Activated CD4-positive, alpha-beta T cell treated with anti-CD3 and anti-CD28 coated beads, Interleukin-2, amount 50 U/mL, for 24 hours (primary cell): ENCODE measurements around the gene UFD1.

Source experiments
- DNase-seq, 2 donors: peaks; one replicate each; pipeline ENCODE4 v3.0.0-alpha.2; 2020; ENCODE audit warnings: low read depth in 1 of 2, low spot score in 1 of 2

Gene UFD1, protein sequence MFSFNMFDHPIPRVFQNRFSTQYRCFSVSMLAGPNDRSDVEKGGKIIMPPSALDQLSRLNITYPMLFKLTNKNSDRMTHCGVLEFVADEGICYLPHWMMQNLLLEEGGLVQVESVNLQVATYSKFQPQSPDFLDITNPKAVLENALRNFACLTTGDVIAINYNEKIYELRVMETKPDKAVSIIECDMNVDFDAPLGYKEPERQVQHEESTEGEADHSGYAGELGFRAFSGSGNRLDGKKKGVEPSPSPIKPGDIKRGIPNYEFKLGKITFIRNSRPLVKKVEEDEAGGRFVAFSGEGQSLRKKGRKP

DNA sequence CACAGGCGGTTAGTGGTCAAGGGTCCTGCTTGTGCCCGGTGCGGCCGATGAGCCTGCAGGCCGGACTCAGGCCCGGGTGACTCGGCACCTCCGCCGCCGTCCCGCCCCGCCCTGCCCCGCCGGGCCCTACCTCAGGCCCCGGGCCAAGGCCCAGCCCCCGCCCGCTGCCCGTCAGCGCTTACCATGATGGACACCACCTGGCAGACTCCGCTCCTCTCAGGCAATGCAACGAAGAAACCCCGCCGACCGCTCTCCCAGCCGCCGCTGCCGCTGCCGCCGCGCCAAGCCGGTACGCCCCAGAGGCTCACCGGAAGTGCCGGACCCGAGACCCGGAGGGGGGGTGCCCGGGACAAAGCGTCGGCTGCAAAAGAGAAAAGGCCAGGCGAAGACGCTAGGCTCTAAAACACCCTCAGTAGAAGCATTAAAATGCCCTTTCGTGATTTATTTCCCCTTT is at the start of gene UFD1:
UFD1 (minus strand) TSS at position 293 of the 454 bp plus-strand sequence; CDS start at position 185, 108 bp downstream.
- DNase-seq: peak; percentile 63 to 67

DNA sequence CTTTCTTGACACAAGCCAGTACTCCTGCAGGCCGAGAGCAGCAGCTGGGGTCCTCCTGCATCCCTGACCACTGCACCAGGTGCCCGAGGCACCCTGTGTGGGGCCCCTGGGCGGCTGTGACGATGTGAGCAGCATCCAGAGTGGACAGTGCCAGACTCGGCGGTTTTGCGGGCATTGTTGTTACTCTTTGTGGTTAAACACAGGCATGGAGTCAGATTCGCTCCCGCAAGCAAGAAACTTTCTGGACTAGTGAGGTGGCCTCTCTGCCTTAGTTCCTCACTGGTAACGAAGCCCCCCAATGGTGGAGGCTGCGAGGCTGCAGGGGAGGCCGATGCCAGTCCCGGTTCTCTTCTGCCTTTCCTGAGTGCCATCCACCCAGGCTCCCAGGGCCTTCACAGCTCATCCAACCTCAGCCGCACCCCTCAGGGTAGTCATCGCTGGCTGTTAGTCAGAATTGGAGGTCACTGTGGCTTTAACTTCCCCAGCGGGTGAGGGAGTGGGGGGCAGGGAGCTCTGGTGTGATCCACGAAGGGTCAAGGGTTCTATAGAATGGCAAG is 48.9 kb upstream of the UFD1 start:
- DNase-seq: no peak

DNA sequence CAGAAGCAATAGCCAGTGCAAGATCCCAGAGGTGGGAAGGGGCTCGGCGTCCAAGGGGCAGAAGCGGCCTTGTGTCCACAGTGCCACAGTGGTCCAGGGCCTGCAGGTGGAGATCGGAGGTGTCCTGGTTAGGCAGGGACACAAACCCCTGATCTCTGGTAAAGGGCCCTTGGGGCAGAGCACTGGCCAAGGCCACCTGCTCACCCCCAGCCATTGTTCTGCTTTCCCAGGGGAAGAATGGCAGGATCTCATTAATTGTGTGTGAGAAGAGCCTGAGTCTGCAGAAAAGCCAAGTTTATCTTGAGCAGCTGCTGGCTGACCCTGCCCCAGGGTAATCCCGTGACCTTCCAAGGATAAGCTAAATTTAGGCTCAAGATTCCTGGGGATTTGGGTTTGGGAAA is 48.3 kb upstream of the UFD1 start:
- no peak for DNase-seq

DNA sequence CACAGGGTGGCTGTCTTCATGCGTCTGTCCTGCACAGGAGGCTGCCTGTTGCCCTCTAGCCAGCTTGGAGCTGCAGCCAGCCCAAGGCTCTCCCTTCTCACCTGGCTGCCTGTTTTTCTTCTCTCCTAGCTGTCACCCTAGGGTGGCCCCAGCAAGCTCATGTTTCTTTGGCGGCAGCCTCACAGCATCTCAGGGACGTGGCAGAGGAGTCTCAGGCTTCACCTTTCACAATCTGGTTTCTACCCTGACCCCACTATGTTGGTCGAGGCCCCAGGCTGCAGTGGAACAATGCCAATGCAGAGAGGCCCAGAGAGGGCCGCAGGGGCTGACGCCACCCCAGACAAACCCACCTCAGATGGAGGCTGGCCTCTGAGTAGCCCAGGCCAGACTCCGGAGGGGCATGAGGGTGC is 47.7 kb upstream of the UFD1 start:
- no peak for DNase-seq

DNA sequence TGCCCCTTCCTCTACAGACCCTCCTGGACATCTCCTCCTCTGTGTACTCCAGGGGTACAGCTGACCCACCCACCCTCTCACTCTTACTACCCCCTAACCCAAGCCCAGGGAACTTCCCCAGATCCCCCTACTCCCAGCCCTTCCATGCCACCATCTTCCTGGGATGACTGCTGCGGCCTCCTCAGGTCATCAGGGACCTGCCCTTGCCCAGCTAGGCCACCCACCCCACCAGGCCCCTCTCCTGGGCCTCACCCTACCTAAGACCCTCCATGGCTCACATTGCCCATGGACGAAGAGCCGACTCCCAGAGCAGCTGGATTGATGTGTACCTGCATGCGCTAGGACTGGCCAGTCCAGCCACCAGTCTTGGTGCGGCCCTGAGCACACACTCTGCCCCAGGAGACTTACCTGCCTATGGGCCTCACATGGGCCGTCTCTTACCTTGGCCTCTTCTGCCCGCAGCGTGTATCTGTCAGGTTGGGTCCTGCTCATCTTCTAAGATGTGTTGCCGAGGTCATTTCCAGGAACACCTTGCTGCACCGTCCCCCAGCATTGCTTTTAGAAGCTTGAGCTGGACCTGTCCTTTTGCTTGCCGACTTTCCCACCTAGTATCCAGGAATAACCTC is 47.2 kb upstream of the UFD1 start:
- DNase-seq: no peak

DNA sequence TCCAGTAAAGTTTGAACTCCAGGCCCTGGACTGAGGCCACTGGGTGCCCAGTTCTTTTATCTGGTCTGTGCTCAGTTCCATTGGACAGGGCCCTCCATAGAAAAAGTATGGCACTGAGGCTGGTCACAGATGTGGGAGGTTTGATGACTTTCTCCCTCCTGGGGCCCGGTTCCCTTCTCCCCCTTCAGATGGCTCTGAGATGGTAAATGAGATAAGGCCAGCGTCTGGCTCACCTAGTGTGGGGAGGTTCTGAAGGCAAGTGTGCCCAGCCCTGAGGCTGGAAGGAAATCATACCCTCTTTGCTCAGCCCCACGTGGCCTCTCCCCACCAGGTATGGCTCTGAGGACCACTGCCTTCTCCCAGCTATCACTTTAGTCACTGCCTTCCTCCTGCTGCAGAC is 46.7 kb upstream of the UFD1 start:
- DNase-seq: no peak

DNA sequence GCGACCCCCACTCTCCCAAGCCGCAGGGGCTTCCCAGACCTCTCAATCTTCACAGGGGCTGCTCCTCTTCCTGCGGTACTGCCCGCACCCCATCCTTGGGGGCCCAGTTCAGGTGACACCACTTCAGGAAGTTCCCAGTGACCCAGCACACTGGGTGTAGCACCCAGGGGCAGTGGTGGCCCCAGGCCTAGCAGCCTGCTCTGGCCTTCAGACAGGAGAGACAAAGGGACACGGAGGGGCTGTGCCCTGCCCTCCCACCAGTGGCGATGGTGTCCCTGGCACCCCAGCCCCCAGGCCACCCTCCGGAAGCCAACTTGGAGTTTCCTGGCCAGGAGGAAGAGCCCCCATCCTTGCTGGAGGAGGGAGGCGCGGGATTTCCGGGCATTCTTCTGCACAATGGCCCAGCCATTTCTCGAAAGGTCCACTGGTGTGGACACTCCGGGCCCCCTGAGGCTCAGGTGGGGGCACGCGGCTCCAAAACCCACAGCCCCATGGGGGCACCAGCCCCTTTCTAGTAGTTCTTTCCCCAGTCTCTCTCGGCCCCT is 46.2 kb upstream of the UFD1 start:
- no peak for DNase-seq

DNA sequence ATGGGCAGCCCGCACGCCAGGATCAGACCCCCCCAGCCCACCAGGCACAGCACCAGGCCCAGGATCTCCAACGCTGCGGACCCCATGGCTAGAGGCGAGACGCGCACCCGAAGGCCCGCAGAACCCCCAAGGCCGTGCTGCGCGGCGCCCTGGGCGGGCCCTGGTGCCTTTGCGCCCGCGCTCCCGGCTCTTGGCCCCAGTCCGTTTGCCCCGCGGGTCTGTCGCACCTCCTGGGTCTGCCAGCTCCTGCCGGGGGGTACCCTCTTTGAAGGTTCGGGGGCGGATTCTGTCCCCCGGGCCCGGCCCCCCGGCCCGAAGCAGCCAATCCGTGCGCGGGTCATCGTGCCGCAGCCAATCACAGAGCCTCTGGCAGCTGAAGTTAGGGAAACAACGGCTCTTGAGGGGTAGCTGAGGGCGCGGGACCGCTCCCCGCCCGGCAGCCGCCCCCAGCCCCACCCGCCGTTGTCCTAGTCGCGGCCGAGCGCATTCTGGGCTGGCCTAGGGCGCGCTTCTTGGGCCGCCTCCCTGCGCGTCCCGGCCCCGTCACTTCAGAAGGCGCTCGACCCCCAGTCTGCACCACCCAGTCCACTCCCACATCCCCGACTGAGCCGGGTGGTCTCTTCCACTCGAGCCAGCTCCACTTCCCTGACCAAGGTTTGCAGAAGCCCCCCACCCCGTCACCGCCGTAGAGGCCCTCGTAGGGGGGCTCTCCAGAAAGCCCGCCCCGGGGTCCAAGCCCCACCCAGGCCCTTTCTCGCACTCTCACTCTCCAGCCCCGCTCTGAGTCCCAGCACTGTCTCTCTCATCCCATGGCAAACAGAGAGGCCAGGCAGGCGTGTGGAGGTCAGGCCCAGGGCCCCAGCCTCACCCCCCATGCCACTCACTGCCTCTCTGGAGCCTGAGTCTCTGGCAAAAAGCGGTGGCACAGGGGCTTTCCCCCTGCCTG is 45.5 kb upstream of the UFD1 start, which contains the start of gene CLDN5:
CLDN5 (minus strand) TSS at position 241 of the 946 bp plus-strand sequence; CDS start at position 86, 155 bp downstream.
- DNase-seq: no peak

DNA sequence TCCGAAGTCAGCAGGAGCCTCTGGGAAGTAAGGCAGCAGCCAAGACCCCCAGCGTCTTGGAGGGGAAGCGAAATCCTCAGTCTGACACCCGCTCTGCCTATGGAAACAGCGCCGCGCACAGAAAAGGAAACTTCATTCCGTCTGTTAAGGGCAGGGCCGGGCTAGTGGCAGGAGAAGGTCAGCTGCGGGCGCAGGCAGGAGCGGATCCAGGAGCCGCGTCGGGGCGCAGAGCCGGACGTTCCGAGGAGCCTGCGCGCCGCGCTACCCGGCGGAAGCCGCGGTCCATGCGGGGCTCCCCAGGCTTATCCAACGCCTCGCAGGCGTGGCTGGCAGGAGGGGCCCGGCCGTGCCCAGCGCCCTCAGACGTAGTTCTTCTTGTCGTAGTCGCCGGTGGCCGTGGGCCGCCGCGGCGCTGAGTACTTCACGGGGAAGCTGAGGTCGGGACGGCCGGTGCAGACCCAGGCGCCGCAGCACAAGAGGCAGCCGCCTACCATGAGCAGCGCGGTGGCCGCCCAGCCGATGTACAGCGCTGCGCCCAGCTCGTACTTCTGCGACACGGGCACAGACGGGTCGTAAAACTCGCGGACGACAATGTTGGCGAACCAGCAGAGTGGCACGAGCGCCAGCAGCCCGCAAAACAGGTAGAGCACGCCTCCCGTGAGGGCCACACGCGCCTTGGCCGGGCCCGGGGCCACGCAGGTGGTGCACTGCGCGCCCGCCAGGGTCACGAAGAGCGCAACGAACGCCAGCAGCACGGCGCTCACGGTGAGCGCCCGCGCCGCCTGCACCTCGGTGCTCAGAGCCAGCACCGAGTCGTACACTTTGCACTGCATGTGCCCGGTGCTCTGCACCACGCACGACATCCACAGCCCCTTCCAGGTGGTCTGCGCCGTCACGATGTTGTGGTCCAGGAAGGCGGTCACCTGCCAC is 44.5 kb upstream of the UFD1 start:
- DNase-seq: no peak

DNA sequence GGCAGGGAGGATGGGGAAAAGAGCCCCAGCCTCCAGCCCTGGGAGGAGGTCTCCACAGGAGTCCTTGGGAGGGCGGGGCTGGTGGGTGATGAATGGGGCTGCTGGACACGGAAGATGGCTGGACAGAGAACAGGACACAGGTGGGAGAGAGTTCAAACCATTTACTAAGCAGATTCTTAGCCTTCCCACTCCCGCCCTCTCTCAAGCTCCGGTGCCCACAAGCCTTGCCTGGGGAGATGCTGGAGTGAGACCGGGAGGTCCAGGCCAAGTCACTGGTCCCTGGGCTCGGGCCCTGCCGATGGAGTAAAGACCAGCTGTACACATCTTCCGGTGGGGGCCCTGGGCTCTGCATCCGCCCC is 43.9 kb upstream of the UFD1 start:
- DNase-seq: no peak

DNA sequence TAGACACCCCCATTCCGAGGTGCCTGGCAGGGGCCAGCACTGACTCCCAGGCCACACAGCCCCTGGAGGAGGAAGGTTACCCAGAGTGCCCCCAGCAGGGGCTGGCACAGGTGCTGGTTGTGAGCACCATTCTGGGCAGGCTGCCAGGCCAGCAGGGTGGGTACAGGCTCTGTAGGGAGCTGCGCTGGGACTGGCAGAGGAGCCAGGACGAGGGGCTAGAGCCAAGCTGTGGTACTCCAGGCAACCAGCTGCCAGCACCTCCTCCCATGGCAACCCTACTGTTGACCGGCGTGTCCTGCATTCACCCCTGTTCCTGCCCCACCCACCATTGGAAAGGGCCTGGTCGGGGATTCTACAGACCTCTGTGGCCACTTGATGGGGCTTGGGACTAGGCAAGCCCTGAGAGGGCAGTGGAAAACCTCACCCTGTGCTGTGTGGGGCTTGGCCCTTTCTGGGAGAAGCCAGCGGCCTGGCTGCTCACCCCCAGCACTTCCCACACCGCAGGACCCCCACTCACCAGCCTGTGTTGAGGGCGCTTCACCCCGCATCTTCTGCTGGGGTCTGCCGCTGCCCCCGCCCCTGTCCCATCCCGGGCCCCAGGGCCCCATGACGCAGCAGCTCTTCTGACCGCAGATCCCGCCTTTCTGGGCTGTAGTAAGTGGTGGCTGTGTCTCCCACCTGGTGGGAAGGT is 43.3 kb upstream of the UFD1 start:
- DNase-seq: no peak

DNA sequence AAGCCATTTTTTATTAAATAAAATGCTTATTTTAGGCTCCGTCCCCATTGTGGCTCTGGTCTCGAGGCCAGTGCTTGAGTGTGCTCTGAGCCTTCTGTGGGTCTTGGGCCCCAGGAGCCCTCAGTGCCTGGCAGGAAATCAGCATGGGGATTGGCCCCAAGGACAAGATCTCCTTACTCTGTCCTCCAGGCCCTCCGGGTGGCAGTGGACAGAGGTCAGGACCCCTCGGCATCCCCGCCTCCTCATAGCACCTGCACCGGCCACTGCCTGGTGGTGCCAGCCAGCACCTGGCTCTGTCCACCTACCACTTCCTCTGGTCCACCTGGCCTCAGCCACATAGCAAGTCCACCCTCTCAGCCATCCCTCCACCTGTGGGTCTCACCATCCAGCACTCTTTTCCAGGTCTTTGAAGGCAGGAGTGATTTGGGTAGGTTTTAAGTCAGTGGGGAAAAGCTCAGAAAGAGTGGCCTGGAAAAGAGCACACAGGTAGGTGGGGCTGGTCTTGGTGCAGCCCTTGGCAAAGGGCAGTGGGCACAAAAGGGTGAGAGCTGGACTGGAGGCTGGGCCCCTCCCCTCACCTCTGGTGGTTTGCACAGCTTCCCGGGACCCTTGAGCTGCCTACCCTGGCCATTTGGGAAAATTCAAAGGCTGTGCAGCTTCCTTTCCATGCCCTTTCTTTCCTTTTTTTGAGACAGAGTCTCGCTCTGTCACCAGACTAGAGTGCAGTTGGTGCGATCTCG is 41.7 kb upstream of the UFD1 start:
- DNase-seq: no peak

DNA sequence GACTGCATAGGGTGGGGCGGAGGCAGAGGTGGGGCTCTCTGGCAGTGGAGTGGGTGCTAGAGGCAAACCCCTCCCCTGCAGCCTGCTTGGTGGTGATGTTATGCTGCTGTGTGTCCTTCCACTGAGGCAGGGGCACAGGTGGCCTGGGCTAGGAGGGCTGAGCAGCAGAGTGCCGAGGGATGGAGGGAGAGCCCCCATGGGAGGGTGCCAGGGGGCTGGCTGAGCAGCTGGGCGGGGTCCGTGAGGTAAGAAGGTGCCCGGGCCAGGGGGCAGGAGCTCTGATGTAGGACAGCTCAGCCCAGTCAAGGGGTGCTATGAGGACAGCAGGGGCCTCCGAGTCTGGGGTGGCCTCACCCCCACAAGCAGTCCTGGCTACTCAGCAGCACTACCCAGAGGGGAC is 41.0 kb upstream of the UFD1 start:
- no peak for DNase-seq

DNA sequence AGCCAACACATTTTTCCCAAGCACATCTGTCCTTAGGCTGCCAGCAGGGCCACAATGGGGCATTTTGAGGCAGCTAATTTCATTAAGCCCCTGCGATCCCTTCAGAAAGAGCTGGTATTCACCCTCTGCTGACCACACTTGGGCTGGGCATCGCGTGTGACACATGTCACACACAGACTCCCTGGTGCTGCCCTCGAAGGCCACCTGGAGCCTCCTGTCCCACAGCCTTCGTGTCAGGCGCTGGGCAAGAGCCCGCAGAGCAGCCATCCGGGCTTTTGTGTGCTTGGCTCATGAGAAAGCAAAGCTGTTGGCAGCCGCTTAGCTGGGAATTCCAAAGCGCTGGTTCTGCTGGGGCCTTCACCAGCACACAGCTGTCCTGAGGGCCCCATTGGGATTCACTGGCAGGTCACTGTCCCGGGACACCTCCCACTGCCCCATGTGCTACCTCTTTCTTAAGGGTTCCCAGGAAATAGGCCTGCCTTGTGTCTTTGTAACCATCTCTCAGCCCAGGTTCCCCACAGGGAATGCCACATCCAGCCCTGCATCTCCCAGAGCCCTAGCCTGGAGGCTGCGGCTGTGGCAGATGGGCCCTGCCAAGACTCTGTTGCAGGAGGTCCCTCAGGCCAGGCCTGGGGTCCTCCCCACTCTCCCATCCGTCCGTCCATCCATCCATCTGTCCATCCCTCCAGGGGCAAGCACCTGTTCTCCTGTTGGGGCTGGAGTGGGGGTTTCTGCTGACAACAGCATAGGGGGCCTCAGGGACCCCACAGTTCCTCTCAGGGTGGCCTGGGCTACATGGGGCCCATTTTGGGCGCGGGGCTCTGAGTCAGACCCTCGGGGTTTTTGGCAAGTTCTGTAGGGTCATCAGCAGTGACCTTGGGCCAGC is 40.3 kb upstream of the UFD1 start:
- DNase-seq: no peak

DNA sequence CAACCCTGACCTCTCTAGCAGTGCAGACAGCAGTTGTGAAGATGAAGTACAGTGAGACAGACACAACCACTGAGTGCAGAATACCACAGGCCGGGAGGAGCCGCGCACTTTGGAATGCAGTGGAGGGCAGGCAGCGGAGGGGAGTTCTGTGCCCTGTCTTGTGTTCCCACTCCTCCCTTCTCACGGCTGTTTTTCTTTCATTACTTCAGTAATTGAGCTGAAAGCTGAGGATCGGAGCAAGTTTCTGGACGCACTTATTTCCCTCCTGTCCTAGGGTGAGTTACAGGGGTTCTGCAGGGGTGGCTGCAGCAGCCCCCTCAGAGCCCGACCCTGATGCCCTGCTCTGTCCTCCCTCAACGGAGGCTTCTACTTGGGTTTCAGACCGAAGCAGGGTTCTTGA is 39.6 kb upstream of the UFD1 start:
- DNase-seq: no peak

DNA sequence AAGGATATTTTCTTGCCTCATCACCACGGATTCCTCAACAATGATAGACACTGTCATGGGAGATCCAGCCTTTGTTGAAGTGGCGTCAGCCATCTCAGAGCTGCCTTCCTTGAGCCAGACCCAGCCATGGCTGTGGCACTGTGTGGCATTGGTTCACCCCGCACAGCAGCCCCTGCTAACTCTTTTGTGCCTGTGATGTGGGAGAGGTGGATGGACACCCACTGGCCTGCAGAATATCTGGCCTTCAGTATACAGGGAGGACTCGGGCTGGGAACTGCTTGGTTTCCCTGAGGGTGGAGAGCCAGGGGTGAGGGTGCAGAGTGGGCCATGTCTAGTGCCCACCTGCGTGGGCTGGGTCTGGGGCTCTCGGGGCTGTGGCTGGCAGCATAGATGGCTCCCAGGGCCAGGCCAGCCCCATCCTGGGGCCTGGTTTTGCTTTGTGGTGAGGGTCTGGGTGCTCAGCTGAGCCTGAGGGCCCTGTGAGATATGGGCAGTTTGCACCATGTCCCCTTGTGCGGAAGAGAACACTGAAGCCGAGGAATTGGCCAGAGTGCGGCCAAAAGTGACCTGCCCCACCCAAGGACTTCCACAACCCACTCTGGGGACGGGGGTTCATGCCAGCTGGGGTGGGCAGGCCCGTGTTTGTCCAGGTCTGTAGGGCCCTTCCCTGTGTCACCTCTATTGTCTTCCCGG is 39.1 kb upstream of the UFD1 start:
- DNase-seq: no peak

DNA sequence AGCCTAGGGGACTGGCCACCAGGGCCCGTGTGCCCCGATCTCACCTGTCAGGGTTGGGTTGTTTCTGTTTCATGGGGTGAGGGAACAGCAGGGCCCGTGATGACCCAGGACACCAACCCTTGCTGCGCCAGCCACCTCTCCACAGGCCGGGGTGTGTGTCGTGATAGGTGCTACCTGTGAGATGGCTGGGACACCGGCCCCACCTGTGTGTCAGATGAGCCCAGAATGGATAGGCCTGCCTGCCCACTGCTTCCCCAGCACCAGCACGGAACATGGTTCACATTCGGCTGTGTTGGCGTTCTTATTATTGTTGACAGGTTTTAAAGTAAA is 38.1 kb upstream of the UFD1 start:
- no peak for DNase-seq
